Upper lobe of left lung (tissue), 4 donors: ENCODE measurements around the gene MCUB.

Experiments used
- EP300 ChIP-seq, 4 donors: sonication (generic); formaldehyde crosslinking; IDR thresholded peaks; one replicate each; pipeline ENCODE4 v1.5.1; 2017; ENCODE audit warnings: antibody characterized with exemption in 4 of 4, control low read depth in 2 of 4
- POLR2A ChIP-seq, 4 donors: fragments of 450-650 bp; IDR thresholded peaks; one replicate each; pipeline ENCODE4 v1.5.1; 2016 to 2017; ENCODE audit warnings: antibody characterized with exemption in 4 of 4, mild to moderate bottlenecking in 2 of 4
- POLR2AphosphoS5 ChIP-seq, 2 donors: sonication (generic); formaldehyde crosslinking; IDR thresholded peaks; one replicate each; pipeline ENCODE4 v1.5.1; 2017; ENCODE audit warnings: antibody characterized with exemption in 2 of 2
- TF ChIP-seq, protein P1 (sequence below), 6 experiments: fragments of 450-650 bp in 4 of 6; fragments of 200-600 bp in 2 of 6; sonication (generic) in 2 of 6; IDR thresholded peaks; one replicate each; pipeline ENCODE4 v1.5.1; 2016 to 2019; ENCODE audit warnings: antibody characterized with exemption in 6 of 6

DNA sequence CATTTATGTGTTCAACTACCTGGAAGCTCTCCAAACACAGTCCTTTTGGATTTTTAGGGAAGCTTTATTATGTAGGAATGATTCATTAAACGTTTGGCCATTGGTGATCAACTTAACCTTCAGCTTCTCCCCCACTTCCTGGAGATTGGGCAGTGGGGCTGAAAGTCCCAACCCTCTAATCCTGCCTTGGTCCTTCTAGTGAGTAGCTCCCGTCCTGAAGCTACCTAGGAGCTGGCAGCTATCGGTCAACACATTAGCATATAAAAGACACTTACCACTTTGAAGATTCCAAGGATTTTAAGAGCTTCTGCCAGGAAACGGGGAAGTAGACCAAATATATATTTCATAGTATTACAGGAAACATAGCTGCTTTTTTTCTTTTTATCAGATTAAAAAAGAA lies 69.7 kb downstream of the MCUB start:
- no peak for TF ChIP-seq POLR2A (IDR thresholded peaks at IDR 0.05)
- TF ChIP-seq, protein P1, sequence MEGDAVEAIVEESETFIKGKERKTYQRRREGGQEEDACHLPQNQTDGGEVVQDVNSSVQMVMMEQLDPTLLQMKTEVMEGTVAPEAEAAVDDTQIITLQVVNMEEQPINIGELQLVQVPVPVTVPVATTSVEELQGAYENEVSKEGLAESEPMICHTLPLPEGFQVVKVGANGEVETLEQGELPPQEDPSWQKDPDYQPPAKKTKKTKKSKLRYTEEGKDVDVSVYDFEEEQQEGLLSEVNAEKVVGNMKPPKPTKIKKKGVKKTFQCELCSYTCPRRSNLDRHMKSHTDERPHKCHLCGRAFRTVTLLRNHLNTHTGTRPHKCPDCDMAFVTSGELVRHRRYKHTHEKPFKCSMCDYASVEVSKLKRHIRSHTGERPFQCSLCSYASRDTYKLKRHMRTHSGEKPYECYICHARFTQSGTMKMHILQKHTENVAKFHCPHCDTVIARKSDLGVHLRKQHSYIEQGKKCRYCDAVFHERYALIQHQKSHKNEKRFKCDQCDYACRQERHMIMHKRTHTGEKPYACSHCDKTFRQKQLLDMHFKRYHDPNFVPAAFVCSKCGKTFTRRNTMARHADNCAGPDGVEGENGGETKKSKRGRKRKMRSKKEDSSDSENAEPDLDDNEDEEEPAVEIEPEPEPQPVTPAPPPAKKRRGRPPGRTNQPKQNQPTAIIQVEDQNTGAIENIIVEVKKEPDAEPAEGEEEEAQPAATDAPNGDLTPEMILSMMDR (IDR thresholded peaks at IDR 0.05), result no peak
- TF ChIP-seq POLR2AphosphoS5 (IDR thresholded peaks at IDR 0.05), result no peak
- TF ChIP-seq EP300 (IDR thresholded peaks at IDR 0.05), result no peak
